ENCODE measurements around the gene FAM3C.

- TF ChIP-seq POLR2A (IDR thresholded peaks at IDR 0.05; ENCODE audit: low read depth, low read length) (no peak), CTCF (conservative IDR thresholded peaks at IDR 0.05; ENCODE audit: low read depth, low read length) (no peak), ELK1 (IDR thresholded peaks at IDR 0.05; ENCODE audit: borderline replicate concordance, low read depth, low read length) (no peak), BHLHE40 (IDR thresholded peaks at IDR 0.05; ENCODE audit: low read depth, low read length) (no peak), CEBPB (IDR thresholded peaks at IDR 0.05; ENCODE audit: low read depth, low read length) (no peak), USF2 (IDR thresholded peaks at IDR 0.05; ENCODE audit: low read depth, low read length) (no peak)
Observed at GRCh38 chr7:121419201-121420148, 23.4 kb upstream of the FAM3C start.

Data from IMR-90 (cell line).